Adrenal gland (tissue), 5 donors: ENCODE results near the gene ITPR1.

Experiments
- CTCF ChIP-seq, 6 experiments: fragments of 450-650 bp in 4 of 6; fragments of 200-600 bp in 2 of 6; sonication (generic) in 1 of 6; IDR thresholded peaks; 1 replicate in 5 of 6; 2 replicates in 1 of 6; pipeline versions ENCODE4 v1.5.1 to v1.8.0; 2016 to 2021; ENCODE audit warnings: antibody characterized with exemption in 6 of 6, mild to moderate bottlenecking in 2 of 6, moderate library complexity in 1 of 6
- POLR2A ChIP-seq, 2 donors: fragments of 450-650 bp; IDR thresholded peaks; one replicate each; pipeline ENCODE4 v1.6.1; 2017; ENCODE audit warnings: antibody characterized with exemption in 2 of 2, mild to moderate bottlenecking in 2 of 2, moderate library complexity in 1 of 2
- donor health status: DM: no; HTN: no; CAD: no.

- TF ChIP-seq CTCF (IDR thresholded peaks at IDR 0.05) (no peak), POLR2A (IDR thresholded peaks at IDR 0.05) (no peak)
These were observed 363.0 kb downstream of the ITPR1 start for GRCh38 chr3:4856136-4856535.
